ENCODE measurements around the gene PPP4C.

DNA sequence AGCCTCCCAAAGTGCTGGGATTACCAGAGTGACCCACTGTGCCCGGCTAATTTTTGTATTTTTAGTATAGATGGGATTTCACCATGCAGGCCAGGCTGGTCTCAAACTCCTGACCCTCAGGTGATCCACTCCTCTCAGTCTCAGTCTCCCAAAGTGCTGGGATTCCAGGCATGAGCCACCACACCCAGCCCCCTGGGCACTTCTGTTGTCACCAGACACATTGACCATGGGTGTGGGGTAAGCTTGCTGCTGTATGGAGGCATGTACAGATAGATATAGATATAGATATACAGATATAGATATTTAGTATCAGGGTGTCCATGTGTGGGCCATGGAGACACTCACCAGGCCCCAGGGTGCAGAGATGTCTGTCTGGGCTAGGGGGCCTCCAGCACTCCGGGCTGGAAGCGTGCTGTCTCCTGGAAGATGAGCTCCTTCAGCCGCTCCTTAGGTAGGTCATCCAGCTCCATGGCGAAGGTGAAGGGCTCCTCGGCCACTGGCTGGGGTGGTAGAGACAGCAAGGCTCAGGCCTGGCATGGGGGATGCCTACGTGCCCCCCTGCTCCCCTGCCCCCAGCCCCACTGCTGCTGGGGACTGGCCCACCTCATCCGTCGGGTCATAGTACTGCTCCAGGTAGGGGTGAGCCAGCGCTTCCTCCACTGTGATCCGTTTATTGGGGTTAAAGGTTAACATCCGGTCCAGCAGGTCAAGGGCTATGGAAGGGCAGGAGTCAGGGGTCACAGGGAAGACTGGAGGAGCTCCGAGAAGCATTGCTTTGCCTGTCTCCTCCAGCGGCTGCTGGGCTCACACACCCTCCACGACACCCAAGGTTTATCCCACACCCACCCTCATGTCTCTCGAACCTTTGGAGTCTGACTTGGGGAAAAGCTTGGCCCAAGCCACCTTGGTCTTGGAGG lies 40.8 kb downstream of the PPP4C start:
- TF ChIP-seq, protein P1, sequence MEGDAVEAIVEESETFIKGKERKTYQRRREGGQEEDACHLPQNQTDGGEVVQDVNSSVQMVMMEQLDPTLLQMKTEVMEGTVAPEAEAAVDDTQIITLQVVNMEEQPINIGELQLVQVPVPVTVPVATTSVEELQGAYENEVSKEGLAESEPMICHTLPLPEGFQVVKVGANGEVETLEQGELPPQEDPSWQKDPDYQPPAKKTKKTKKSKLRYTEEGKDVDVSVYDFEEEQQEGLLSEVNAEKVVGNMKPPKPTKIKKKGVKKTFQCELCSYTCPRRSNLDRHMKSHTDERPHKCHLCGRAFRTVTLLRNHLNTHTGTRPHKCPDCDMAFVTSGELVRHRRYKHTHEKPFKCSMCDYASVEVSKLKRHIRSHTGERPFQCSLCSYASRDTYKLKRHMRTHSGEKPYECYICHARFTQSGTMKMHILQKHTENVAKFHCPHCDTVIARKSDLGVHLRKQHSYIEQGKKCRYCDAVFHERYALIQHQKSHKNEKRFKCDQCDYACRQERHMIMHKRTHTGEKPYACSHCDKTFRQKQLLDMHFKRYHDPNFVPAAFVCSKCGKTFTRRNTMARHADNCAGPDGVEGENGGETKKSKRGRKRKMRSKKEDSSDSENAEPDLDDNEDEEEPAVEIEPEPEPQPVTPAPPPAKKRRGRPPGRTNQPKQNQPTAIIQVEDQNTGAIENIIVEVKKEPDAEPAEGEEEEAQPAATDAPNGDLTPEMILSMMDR (IDR thresholded peaks at IDR 0.05; ENCODE audit: control extremely low read depth in 1 of 3, insufficient read depth in 1 of 3, low read depth in 1 of 3, low read length in 3 of 3) = no peak
- no peak for TF ChIP-seq SUZ12 (IDR thresholded peaks at IDR 0.05; ENCODE audit: low read length)
- TF ChIP-seq, protein P2, sequence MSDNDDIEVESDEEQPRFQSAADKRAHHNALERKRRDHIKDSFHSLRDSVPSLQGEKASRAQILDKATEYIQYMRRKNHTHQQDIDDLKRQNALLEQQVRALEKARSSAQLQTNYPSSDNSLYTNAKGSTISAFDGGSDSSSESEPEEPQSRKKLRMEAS (IDR thresholded peaks at IDR 0.05) = no peak
- TF ChIP-seq GABPA (IDR thresholded peaks at IDR 0.05; ENCODE audit: borderline replicate concordance, insufficient read depth, low read length) = no peak
- no peak for TF ChIP-seq EZH2 (IDR thresholded peaks at IDR 0.05; ENCODE audit: low read depth, low read length, severe bottlenecking)
- no peak for TF ChIP-seq RNF2 (IDR thresholded peaks at IDR 0.05; ENCODE audit: borderline replicate concordance, low read depth, low read length, missing control alignments, poor library complexity, severe bottlenecking)
- TF ChIP-seq EP300 (IDR thresholded peaks at IDR 0.05; ENCODE audit: borderline replicate concordance in 1 of 2, low read depth in 2 of 2, low read length in 2 of 2) = no peak
- TF ChIP-seq YY1 (IDR thresholded peaks at IDR 0.05; ENCODE audit: low read depth, low read length) = no peak
- TF ChIP-seq, protein P3, sequence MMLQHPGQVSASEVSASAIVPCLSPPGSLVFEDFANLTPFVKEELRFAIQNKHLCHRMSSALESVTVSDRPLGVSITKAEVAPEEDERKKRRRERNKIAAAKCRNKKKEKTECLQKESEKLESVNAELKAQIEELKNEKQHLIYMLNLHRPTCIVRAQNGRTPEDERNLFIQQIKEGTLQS (IDR thresholded peaks at IDR 0.05; ENCODE audit: insufficient read depth, low read depth, low read length) = no peak
- TF ChIP-seq KDM5A (IDR thresholded peaks at IDR 0.05; ENCODE audit: low read length) = no peak
- no peak for TF ChIP-seq KDM1A (IDR thresholded peaks at IDR 0.05; ENCODE audit: borderline replicate concordance, low read length)
- no peak for TF ChIP-seq SAP30 (IDR thresholded peaks at IDR 0.05; ENCODE audit: insufficient read depth, insufficient replicate concordance, low read length)
- TF ChIP-seq POLR2A (IDR thresholded peaks at IDR 0.05; ENCODE audit: control extremely low read depth in 1 of 2, low read depth in 2 of 2, low read length in 2 of 2) = no peak
